Fibroblast of mammary gland (primary cell): ENCODE data around the gene FBLN7.

Experiments
- DNase-seq: peaks from one replicate; pipeline ENCODE4 v3.0.0-alpha.2; 2010; ENCODE audit warnings: low read depth
- H3K4me3 ChIP-seq: 2 replicates; pipeline ENCODE4 v1.5.1; 2011; ENCODE audit warnings: low read depth, mild to moderate bottlenecking, low read length, moderate library complexity; ENCODE audit not compliant: control insufficient read depth
- TF ChIP-seq, protein P1 (sequence below): conservative IDR thresholded peaks from 2 replicates; pipeline ENCODE4 v1.5.1; 2011; ENCODE audit warnings: low read depth, low read length, inconsistent platforms; ENCODE audit not compliant: control insufficient read depth, insufficient read depth

Gene FBLN7

DNA sequence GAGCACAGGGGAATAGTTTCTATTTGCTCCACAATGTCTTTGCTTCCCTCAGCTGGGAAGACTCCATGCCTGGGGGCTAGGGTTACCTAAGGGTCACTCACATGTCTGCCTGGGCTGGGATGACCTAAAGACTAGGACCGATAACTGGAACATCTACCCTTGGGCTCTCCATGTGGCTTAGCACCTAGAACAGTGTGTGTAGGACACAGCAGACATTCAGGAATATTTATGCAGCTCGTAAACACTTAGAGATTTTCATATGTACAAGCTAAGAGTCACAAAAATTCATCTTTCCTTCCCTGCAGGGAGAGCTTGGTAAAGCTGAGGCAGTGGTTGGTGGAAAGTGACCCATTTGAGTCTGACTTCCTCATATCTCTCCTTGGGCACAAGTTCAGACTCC, 55.8 kb downstream of the FBLN7 start:
- DNase-seq, result no peak
- TF ChIP-seq, protein P1, sequence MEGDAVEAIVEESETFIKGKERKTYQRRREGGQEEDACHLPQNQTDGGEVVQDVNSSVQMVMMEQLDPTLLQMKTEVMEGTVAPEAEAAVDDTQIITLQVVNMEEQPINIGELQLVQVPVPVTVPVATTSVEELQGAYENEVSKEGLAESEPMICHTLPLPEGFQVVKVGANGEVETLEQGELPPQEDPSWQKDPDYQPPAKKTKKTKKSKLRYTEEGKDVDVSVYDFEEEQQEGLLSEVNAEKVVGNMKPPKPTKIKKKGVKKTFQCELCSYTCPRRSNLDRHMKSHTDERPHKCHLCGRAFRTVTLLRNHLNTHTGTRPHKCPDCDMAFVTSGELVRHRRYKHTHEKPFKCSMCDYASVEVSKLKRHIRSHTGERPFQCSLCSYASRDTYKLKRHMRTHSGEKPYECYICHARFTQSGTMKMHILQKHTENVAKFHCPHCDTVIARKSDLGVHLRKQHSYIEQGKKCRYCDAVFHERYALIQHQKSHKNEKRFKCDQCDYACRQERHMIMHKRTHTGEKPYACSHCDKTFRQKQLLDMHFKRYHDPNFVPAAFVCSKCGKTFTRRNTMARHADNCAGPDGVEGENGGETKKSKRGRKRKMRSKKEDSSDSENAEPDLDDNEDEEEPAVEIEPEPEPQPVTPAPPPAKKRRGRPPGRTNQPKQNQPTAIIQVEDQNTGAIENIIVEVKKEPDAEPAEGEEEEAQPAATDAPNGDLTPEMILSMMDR, result no peak
- H3K4me3 ChIP-seq, result no peak overlapping the region

DNA sequence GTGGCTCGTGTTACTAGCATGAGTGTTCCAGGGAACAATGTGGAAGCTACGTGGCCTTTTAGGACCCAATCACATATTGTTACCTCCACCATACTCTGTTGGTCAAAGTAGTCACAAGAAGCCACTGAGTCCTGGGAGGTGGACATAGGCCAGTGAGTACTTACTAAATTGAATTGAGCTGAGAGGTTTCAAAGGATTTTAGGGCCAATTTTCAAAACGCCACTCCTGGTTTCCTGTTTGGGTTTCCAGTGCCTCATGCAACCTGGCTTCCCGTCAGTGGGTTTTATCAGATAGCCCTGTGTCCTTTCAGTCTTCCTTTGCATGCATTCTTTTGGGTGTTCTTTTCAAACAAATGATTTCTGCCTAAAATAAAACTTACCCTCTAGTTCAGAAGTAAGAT, 56.3 kb downstream of the FBLN7 start:
- TF ChIP-seq, protein P1, result no peak
- no peak overlapping the region for H3K4me3 ChIP-seq
- no peak for DNase-seq

- peak; percentile 15 for DNase-seq
- TF ChIP-seq, protein P1, result no peak
- no peak overlapping the region for H3K4me3 ChIP-seq
Observed at GRCh38 chr2:112195167-112195766, 57.1 kb downstream of the FBLN7 start.

- no peak for DNase-seq
- H3K4me3 ChIP-seq, result no peak overlapping the region
- TF ChIP-seq, protein P1, result no peak
Observed at GRCh38 chr2:112195950-112196349, 57.8 kb downstream of the FBLN7 start.

- TF ChIP-seq, protein P1, result no peak
- no peak for DNase-seq
- no peak overlapping the region for H3K4me3 ChIP-seq
Observed at GRCh38 chr2:112197868-112198267, 59.7 kb downstream of the FBLN7 start.

DNA sequence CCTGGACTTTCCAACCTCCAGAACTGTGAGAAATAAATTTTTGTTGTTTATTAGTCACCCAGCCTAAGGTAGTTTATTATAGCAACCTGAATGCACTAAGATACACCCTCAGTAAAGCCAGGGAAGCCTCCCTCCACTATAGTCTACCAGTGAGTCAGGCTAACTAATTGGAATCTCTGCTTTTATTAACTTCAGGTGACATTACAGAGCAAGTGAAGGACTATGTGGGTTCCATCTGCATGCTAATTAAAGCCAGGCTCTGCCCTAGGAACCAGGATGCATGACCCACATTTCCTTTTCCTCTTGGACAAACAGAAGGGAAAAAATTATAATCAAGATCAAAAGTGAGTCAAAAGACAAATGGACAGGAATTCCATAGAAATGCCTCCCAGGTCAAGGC, 60.6 kb downstream of the FBLN7 start:
- no peak overlapping the region for H3K4me3 ChIP-seq

More for the DNA sequence above, 60.6 kb downstream of the FBLN7 start:
- TF ChIP-seq, protein P1, result no peak
- peak; percentile 56 for DNase-seq
